SK-N-MC (cell line): ENCODE measurements around the gene ZNF784.

Experiments
- EZH2 ChIP-seq: fragments of 200-600 bp; sonication (generic); IDR thresholded peaks from one replicate; pipeline ENCODE4 v1.6.1; 2017; ENCODE audit warnings: antibody characterized with exemption
- FOXP2 ChIP-seq: optimal IDR thresholded peaks from 2 replicates; pipeline ENCODE3; 2011; ENCODE audit warnings: mild to moderate bottlenecking, moderate library complexity; ENCODE audit not compliant: insufficient read depth; ENCODE audit errors: extremely low read length, control extremely low read depth
- POLR2AphosphoS5 ChIP-seq: IDR thresholded peaks from 2 replicates; pipeline ENCODE4 v1.6.1; 2012; ENCODE audit warnings: mild to moderate bottlenecking, low read depth, low read length, borderline replicate concordance

DNA sequence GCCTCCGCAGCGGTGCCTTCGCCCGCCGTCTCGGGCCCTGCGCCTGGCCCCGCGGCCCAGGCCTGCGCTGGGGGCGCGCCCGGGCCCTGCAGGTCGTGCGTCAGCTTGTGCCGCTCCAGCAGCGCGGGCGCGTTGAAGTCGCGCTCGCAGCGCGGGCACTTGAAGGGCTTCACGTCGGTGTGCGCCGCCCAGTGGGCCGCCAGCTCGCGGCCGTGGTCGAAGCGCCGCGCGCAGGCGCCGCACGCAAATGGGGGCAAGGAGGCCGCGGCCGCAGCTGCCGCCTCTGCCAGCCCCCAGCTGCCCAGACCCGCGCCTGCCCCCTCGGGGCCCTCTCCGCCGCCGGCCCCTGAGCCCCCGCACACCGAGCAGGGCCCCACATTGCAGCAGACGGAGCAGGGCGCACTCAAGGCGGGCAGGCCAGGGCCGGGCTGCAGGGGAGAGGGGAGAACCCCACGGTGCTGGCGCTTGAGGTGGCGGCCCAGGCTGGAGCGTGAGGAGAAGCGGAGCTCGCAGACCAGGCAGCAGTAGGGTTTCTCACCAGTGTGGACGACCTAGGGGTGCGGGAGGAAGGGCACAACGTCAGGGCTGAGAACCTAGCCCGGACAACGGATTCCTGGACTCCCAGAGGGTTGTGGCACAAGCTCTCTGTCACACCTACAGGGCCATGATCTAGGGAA lies 31.1 kb downstream of the ZNF784 start:
- TF ChIP-seq POLR2AphosphoS5: no peak
- TF ChIP-seq EZH2: no peak
- no peak for TF ChIP-seq FOXP2
